Suppressor macrophage treated with lipopolysaccharide for 1 hour (primary cell): Measurements from ENCODE around the gene GAPDH.
A peak's percentile ranks its signal among the peaks of the same experiment; 100 is the strongest.

Experiments used
- DNase-seq, 3 donors: peaks; one replicate each; pipeline ENCODE4 v3.0.0-alpha.2; 2020 to 2022

GAPDH gene

GRCh38 chr12:6530576-6531260 lies 3.6 kb upstream of the GAPDH start:
- no peak for DNase-seq

GRCh38 chr12:6532051-6532926 lies 2.0 kb upstream of the GAPDH start:
- DNase-seq = peak; percentile 75 to 86 (median 76)

- peak; percentile 44 to 65 (median 44) for DNase-seq
Observed at GRCh38 chr12:6532927-6533652, 1.2 kb upstream of the GAPDH start.

- peak in 1 of 3 donors; percentile 34 for DNase-seq
Observed at GRCh38 chr12:6533653-6533922, 729 bp upstream of the GAPDH start.

- peak in 1 of 3 donors; percentile 85 for DNase-seq
Observed at GRCh38 chr12:6534695-6534944, 303 bp downstream of the GAPDH start.

GRCh38 chr12:6534945-6535696 lies 804 bp downstream of the GAPDH start:
- peak; percentile 91 to 94 (median 92) for DNase-seq

GRCh38 chr12:6535697-6535946 lies 1.3 kb downstream of the GAPDH start:
- no peak for DNase-seq

- no peak for DNase-seq
Observed at GRCh38 chr12:6535960-6536847, 1.9 kb downstream of the GAPDH start.

- peak in 1 of 3 donors; percentile 20 for DNase-seq
Observed at GRCh38 chr12:6536894-6537579, 2.7 kb downstream of the GAPDH start.

- peak; percentile 88 to 91 (median 89) for DNase-seq
Observed at GRCh38 chr12:6537580-6538419, 3.5 kb downstream of the GAPDH start.

GRCh38 chr12:6538420-6539313 lies 4.3 kb downstream of the GAPDH start:
- no peak for DNase-seq

- DNase-seq = no peak
Observed at GRCh38 chr12:6539314-6539682, 5.0 kb downstream of the GAPDH start.

GRCh38 chr12:6539707-6540134 lies 5.4 kb downstream of the GAPDH start:
- DNase-seq = no peak

GRCh38 chr12:6540181-6540877 lies 6.0 kb downstream of the GAPDH start:
- DNase-seq = peak; percentile 74 to 86 (median 86)

- DNase-seq = no peak
Observed at GRCh38 chr12:6541371-6542165, 7.3 kb downstream of the GAPDH start.

GRCh38 chr12:6542209-6543009 lies 8.1 kb downstream of the GAPDH start:
- DNase-seq = peak in 1 of 3 donors; percentile 33

- DNase-seq = no peak
Observed at GRCh38 chr12:6546016-6546415, 11.7 kb downstream of the GAPDH start.
